GM18508 (cell line): ENCODE measurements around the gene DCLK2.
"Not testable (repeated sequence)": the region's sequence is repeated elsewhere in the genome, so short reads cannot be mapped to it uniquely, and the experiment has no call there.

Experiments
- ATAC-seq: cut with Tn5 transposase; IDR thresholded peaks from one replicate; pipeline ENCODE4 v1.9.1; 2021; ENCODE audit warnings: moderate number of reproducible peaks; ENCODE audit not compliant: insufficient read depth, unreplicated experiment

Gene DCLK2

DNA sequence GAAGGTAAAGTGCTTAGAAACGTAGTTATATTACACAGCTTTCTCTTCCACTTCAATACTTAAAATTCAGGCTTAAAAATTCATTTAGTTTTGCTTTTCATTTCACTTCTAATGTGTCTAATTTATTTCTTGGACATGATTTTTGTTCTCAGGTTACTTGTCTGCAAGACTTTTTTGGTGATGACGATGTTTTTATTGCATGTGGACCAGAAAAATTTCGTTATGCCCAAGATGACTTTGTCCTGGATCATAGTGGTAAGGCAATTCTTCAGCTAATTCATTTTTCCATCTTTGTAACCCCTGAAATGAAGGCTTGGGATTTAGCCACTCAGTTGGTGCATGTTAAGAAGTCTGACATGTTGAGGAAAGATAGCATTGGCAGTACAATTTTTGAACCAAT lies 114.7 kb downstream of the DCLK2 start:
- ATAC-seq: no peak

DNA sequence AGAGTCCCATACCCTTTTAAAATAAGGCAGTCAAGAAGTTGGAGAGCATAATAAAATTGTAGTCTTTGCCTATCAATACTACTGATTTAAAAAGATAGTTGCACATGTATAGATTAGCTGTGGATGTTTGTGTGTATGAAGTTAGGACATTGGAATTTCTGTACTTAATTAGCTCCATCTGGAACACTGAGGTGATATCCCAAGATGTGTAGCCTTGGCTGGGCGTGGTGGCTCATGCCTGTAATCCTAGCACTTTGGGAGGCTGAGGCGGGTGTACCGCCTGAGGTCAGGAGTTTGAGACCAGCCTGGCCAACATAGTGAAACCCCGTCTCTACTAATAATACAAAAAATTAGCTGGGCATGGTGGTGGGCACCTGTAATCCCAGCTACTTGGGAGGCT lies 119.0 kb downstream of the DCLK2 start:
- not testable (repeated sequence) for ATAC-seq

DNA sequence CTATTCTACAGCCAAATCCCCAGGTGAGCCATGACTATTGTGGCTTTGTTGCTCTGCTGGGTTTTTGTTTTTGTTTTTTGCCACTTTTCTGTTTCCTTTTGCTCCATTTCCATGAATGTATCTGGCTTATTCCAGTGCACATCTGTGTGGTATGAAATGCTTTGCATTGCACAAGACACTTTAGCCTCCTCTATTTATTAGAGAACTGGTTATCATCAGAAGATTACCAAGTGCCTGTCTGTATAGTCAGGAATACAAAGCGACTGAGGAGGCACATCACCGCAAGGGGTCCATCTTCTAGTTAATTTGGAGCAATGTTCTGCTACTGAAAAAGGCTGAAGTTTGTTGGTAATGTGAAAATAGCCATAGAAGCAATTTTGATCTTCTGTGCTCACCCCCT lies 120.8 kb downstream of the DCLK2 start:
- ATAC-seq: no peak

DNA sequence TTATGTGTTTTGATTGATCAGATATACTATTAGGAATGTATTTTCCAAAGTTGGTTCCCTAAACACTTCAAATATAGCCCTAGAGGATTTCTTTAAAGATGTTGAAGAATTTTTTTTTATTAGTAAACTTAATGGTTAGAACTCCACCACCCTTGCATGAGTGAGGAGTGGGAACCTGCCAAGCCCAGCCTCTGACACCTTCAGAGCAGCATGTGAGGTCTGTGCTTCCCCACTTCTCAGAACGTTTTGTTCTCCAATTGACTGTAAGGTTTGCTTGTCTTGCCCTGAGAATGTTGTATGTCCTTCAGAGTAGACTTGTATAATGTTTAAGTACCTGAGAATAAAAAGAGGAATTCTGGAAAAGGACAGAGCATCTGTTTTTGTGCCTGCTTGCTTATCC lies 126.8 kb downstream of the DCLK2 start:
- ATAC-seq: no peak

DNA sequence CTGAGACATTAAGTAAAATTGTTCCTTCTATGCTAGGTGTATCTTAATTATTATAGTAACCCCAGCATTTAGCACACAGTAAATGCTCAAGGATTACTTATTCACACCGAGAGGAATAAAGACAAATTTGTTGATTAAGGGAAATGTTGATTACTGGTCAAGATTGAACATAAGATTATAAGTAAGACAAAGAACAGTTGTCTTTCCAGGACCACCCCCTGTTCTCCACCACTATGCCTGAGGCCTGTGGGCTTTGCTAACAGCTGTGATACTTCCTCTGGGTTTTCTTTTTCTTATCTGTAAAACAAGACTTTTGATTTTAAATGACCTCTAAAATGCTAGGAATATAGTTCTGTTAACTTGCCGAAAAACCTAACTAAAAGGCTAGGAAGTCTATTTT lies 128.0 kb downstream of the DCLK2 start:
- ATAC-seq: no peak

DNA sequence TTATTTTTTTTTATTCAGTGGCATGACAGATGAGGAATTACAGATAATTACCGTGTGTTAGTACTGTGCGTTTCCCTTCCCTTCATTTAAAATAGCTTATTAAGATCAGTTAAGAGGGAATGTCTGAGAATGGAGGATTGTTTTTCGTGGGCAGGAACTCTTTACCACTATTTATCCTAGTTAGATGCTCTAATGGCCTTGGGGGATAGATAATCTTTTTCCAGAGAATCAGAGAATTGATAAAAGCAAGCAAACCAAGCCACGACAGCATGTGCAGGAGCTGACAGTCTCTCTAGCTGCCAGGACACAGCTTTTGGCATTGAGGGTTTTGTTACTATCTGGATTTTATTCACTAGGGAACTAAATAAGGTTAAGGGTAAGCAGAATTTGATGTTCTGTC lies 128.7 kb downstream of the DCLK2 start:
- ATAC-seq: no peak

DNA sequence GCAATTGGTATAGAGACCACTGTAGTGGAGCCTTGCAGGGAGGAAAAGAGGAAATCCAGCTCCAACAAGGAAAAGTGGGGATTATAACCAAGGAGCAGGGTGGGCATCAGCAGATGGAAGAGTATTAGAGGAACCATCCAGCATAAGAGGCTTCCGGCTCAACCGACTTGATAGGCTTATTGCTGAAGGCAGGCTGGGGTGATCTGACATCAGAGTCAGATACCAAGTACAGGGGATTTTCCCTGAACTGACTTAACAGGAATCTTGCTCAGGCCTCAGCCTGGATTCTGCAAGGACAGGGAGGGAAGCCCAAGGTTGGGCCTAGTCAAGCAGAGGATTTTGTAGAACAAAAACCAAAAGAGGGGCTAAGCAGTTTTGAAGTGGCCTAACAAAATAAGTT lies 129.6 kb downstream of the DCLK2 start:
- no peak for ATAC-seq

DNA sequence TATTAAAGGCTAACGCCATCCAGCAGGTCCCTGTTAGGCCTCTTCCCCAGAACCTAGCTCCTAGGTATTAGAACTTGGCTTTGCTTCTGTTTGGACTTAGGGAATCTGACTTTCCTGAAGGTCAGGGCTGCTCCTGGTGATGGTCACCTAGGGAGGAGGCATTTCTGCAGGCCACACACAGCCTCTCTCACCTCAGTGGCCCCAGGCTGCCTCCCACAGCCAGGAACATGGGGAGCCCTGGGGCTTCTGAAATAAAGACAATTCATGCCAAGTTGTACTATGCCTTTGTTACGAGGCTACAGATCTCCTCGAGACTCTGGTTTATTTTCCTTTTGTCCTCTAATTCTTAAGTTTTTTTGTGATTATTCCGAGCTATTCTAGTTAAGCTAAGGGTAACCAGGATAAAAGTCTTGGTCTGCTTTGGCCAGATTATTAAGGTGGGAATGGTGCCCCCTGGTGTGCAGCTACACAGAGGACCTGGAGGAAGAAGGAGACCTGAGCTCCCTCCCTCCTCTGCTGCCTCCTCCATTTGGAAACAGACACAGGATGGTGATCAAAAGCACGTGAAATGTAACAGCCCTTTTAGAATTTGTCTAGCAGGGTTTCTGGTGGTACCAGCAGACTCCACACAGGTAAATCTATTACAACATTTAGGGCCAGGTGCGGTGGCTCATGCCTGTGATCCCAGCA lies 131.0 kb downstream of the DCLK2 start:
- no peak for ATAC-seq

DNA sequence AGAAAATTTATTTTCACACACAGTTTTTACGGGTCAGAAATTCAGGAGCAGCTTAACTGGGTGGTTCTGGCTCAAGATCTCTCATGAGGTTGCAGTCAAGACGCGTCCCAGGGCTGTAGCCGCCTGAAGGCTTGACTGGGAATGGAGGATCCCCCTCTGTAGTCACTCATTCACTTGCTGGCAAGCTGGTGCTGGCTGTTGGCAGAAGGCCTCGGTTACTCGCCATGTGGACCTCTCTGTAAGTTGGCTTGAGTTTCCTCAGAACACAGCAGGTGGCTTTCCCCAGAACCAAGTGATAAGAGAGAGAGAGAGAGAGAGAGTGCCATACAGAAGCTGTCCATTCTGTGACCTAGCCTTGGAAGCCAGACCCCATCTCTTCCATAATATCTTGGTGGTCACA lies 132.8 kb downstream of the DCLK2 start:
- no peak for ATAC-seq

DNA sequence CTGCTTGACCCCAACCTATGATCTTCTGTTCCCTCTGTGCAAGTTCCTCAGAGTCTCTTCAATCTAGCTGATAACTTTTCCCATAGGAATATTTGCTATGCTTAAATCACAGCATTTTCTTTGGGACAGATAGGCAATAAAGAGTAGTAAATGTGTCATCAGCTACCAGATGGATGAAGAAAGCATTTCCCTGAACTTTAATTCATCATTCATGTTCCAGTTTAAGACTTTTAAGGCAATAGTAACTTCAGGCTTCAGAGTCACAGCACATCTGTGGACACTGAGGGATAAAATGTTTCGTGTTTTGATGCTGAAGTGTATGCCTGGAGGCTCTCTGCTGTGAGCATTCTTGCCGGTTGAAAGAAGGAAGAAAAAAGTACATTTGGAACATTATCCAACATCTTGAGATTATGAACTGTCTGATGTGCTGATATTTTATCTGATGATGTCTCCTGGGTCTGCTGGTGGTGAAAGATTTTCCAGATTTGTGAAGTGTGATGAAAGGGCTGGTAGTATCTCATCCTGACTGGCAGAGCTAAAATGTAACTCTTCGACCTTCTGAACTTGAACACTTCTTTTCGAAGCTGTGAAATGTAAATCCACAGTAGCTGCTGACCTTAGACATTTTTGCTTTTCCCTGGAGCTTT lies 133.7 kb downstream of the DCLK2 start:
- ATAC-seq: no peak

DNA sequence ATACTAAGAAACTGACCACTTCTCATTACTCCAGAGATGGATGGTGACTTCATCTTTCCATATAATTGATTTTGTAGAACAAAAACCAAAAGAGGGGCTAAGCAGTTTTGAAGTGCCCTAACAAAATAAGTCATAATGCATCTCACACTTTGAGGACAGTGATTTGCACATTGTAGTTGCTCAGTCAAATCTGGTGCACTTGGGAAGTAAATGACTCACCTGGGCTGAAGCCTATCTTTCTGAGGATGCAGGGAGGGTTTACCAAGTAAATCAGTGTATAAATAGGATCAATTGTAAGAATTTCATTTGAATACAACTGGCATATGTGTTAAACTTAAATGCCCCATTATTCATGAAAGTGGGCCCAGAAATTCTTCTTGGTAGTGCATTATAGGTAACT lies 134.2 kb downstream of the DCLK2 start:
- no peak for ATAC-seq

DNA sequence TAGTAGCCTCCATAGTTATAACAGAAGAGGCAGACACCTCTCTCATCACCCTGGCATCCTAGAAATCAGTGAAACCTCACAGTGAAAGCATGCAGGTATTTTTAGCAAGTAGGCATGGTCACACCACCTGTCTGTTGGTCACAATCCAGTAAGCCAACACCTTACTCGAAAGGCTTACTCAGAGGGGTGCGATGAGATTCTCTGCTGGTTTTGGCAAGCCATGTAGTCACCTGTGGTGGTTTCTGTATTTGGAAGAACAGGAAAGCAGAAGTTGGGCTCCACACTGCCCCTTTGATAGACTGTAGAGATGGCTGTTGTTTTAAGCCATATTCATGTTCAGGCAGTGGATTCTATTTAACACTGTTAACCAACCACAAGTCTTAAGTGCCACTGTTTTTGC lies 134.7 kb downstream of the DCLK2 start:
- no peak for ATAC-seq

DNA sequence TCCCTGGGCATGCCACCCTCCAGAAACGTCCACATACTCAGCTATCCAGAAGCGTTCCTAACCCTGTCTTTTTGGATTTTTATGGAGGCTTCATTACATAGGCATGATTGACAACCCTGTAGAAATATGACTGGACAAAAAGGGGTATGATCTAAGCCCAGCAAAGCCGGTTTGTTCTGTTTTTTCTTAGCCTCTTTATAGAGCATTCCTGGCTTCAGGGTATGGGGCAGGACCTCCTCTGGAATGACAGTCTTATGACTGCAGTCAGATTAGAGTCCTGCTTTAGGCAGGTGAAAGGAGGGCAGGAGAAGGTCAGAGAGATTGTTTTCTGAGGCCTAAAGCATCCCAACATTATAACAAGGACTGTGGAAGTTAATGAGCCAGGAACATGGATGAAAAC lies 137.4 kb downstream of the DCLK2 start:
- ATAC-seq: no peak

DNA sequence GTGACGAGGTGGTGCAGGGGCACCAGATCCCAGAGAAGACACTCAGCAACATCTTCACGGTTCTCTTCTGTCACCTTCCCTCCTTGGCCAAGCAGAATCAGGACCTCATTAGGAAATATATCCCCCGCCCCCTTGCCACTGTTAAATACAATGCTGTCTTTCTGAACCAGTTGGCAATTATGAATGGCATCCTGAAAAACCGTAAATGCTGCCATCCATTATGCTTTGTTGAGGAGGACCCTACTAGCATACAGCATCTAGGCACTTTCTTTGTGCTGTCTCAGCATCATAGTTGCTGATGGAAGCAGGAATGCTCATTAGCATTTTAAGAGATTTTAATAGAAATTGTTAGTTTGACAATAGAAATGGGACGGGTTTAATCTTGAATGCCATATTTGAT lies 138.5 kb downstream of the DCLK2 start:
- ATAC-seq: no peak

DNA sequence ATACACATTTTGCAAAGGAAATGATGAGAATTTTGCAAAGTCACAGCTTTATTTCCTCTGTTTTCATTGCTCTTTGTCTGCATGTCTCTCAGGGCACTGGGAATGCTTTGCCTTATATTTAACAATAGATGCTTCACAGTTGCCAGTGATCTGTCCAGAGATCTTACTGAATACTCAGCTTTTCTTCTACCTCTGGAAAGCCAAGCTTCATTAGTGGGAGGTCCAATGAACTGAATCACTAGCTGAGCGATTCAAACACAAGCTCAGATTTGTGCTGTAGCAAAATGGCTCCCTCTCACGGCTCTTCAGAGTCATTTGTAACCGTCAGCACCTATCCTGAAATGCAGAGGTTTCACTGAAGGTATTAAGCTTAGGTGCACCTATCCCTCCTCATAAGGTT lies 138.9 kb downstream of the DCLK2 start:
- ATAC-seq: no peak

DNA sequence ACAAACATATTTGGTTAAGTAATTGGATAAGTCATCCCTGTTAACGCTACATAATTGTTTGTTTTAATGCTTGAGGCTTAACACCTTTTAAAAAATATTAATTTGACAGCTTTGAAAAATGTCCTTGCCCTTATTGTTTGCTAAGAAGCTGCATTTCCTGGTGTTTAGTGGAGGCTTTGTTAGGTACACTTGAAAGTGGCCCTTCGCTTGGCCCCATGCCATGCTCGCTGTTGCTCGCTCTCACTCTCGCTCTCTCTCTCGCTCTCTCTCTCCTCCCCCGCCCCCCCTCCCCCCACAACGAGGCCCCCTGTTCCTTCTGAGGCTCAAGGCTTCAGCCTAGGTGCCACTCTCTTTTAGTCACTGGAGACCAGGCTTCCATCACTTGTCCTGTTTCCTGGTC lies 139.6 kb downstream of the DCLK2 start:
- ATAC-seq: no peak

DNA sequence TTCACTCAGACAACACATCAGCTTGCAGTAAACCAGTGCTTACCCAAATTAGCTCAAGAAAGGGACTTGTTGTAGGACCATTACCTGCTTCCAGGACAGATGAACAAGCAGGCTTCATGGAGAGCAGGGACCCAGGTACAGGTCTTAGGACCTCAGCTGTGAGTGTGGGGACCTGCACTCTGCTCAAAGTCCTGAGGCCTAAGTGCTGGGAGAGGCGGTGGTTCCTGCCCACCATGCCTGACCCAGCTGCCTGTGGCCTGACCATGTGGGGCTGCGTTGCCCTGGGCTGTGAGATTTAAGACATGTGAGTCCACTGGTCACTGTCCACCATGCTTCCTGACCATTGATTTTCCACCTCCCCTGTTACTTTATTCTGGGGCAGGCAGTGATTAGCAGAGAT lies 140.2 kb downstream of the DCLK2 start:
- no peak for ATAC-seq

DNA sequence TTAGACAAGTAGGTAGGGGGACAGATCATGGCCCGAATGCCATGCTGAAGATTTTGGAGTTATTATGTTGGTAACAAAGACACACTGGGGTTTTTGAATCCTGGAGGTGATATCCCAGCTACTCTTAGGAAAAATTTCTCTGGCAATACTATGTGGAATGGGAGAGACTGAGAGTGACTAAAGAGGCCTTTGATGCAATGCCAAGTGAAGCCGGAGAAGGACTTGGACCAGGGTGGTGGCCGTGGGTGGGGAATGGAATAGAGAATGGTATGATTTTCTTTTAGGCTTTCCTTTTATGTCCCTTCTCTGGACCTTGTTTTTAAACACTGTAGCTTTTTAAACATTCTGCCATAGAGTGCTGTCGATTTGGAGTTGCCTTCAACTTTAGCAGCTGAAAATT lies 141.6 kb downstream of the DCLK2 start:
- no peak for ATAC-seq

DNA sequence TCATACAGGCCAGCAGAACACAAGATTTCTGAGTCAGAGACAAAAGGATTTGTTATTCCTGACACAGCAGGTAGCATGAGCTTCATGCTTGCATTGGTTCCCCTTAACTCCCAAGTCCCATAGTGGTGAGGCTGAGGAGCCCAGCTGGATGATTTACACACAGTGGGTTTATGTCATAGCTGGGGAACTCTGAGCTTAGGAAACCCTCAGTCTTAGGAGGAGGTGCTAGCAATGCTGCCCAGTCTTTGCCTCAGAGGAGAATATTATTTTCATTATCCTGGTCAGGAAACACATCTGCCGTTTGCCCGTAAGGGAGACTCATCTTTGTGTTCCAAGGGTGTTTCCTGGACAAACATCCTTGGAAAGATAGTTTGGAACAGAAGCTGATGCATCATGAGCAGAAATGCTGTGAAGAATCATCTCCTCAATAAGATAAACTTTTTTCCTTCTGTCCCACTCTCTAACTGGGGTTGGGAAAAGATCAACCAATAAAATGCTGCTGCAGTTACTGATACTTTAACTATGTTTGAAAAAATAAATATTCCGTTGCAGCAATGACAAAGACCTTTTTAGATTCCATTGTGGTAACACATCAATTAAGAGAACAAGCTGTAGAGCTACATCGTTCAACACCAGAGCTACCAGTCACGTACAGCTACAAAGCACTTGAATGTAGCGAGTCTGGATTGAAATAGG lies 146.8 kb downstream of the DCLK2 start:
- ATAC-seq: no peak

DNA sequence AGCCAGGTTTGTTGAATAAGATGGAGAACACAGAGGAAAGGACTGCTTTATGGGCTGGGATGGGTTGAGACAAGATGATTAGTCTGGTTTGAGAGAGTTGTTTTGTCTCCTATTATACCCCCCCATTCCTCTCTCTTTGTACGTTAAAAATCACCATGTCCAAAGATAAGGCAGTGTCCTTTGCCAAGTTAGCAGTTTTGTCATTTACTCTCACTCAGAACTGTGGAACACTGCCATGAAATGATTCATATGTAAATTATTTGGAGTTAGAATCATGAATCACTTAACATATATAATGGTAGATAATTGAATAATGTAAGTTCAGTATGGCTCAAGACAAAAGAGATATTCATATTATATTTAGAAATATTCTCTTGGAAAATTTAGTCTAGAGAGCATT lies 151.3 kb downstream of the DCLK2 start:
- no peak for ATAC-seq

DNA sequence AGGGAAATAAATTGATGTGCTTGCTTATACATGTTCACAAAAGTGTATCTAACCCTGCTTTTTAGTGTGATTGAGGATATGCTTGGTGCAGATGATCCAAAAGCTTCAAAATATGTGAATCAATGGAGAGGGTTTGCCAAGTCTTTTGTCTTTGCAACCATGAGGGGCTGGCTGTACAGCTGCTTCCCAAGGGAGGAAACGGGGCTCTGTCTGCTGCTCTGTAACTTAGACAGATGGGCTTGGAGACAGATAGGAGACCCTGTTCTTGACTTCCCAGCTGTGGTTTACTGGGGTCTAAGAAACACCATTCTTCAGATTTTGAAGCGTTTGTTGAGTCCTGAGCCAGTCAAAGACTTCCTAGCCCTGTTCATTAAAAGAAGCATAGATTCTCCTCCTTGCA lies 152.3 kb downstream of the DCLK2 start:
- ATAC-seq: no peak
